BE2C (cell line): Measurements from ENCODE around the gene GNAZ.

Experiments
- DNase-seq: peaks from one replicate; pipeline ENCODE4 v3.0.0-alpha.2; 2020
- H3K27me3 ChIP-seq: fragments of 250-450 bp; sonication (Bioruptor Pico); 2 replicates; pipeline ENCODE4 v1.5.1; 2020; ENCODE audit warnings: mild to moderate bottlenecking
- H3K36me3 ChIP-seq: fragments of 250-450 bp; sonication (Bioruptor Pico); 2 replicates; pipeline ENCODE4 v1.5.1; 2020; ENCODE audit warnings: mild to moderate bottlenecking
- H3K4me1 ChIP-seq: fragments of 250-450 bp; sonication (Bioruptor Pico); 2 replicates; pipeline ENCODE4 v1.5.1; 2020
- H3K4me3 ChIP-seq: 2 replicates; pipeline ENCODE4 v1.5.1; 2011; ENCODE audit warnings: low read depth, low read length
- H3K9me3 ChIP-seq: fragments of 250-450 bp; sonication (Bioruptor Pico); 2 replicates; pipeline ENCODE4 v1.5.1; 2020
- TF ChIP-seq, protein P1 (sequence below): IDR thresholded peaks from 2 replicates; pipeline ENCODE4 v1.5.1; 2012; ENCODE audit warnings: mild to moderate bottlenecking, low read depth, low read length

The GNAZ gene

DNA sequence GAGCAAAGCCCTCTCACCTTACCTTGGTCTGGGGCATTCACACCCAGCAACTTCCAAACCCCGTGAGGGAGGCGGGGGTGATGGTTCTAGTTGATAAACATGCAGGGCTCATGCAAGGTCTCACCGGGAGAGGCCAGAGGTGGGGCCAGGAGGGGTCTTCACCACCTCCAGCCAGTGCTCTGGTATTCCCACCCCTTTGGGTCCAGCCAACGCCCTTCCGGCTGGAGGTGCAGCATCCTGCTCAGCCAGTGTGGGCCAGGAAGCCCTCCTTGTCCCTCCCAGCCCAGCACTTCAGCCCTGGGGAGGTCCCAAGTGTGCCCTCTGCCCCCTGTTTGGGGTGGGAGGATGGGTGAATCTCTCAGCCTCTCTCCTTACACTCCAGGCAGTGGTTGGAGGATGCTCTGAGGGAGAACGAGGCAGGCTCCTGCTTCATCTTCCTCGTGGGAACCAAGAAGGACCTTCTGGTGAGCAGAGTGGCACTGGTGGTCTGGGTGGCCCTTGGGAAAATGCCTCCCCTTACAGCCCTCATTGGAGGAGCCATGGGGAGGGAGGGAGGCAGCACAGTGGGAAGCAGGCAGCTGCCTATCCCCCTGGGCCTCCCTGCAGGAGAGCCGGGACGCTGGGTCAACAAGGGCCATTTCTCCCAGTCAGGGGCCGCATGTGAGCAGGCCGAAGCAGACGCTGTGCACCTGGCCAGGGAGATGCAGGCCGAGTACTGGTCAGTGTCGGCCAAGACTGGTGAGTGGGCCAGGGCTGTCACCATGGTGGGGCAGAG lies 88.4 kb downstream of the GNAZ start:
- H3K4me1 ChIP-seq, result no peaks in the 10 kb centered on the region; the same call in 1 of the 2 replicates
- no peaks in the 10 kb centered on the region for H3K9me3 ChIP-seq
- no peak overlapping the region for H3K4me3 ChIP-seq
- TF ChIP-seq, protein P1, sequence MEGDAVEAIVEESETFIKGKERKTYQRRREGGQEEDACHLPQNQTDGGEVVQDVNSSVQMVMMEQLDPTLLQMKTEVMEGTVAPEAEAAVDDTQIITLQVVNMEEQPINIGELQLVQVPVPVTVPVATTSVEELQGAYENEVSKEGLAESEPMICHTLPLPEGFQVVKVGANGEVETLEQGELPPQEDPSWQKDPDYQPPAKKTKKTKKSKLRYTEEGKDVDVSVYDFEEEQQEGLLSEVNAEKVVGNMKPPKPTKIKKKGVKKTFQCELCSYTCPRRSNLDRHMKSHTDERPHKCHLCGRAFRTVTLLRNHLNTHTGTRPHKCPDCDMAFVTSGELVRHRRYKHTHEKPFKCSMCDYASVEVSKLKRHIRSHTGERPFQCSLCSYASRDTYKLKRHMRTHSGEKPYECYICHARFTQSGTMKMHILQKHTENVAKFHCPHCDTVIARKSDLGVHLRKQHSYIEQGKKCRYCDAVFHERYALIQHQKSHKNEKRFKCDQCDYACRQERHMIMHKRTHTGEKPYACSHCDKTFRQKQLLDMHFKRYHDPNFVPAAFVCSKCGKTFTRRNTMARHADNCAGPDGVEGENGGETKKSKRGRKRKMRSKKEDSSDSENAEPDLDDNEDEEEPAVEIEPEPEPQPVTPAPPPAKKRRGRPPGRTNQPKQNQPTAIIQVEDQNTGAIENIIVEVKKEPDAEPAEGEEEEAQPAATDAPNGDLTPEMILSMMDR, result no peak
- no peak for DNase-seq
- H3K36me3 ChIP-seq, result no peaks in the 10 kb centered on the region
- H3K27me3 ChIP-seq, result no peaks in the 10 kb centered on the region

DNA sequence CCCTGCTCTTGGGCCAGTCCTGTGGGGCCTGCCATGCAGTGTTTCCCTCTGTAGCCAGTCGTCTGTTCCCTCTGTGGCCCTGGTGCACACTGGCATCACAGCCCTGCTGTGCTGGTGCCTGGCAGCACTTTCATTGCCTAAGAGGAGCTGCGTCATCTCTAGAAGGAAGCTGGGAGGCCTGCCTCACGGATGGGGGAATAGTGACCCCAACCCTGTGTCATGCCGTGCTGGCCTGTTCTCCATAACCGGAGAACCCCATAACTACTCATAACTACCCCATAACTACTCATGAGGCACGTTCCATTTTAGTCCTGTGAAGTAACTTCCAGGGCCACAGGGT lies 88.9 kb downstream of the GNAZ start:
- H3K4me3 ChIP-seq, result no peak overlapping the region
- H3K9me3 ChIP-seq, result no peaks in the 10 kb centered on the region
- no peaks in the 10 kb centered on the region for H3K27me3 ChIP-seq
- no peaks in the 10 kb centered on the region for H3K36me3 ChIP-seq
- no peak for DNase-seq
- H3K4me1 ChIP-seq, result no peaks in the 10 kb centered on the region; the same call in 1 of the 2 replicates
- TF ChIP-seq, protein P1, result no peak

DNA sequence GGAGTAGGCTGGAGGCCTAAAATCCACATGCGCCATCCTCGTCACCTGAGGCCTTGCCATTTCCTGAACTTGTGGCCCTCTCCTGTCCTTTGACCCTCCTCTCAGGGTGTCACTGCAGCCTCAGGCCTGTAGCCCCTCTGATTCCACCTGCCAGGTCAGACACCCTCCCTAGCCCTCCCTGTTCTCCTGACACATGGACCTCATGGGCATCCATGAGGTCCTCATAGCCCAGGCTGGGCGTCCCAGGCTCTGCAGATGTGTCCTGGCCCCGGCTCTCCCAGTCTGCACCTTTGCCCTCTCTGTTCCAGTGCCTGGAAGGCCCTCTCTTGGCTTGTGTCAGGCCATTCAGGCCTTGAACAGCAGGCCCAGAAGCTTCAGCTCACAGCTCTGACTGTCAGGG lies 90.7 kb downstream of the GNAZ start:
- H3K36me3 ChIP-seq, result no peaks in the 10 kb centered on the region
- H3K4me3 ChIP-seq, result no peak overlapping the region
- no peak for DNase-seq
- no peaks in the 10 kb centered on the region for H3K27me3 ChIP-seq
- TF ChIP-seq, protein P1, result no peak
- no peaks in the 10 kb centered on the region for H3K4me1 ChIP-seq
- H3K9me3 ChIP-seq, result no peaks in the 10 kb centered on the region

DNA sequence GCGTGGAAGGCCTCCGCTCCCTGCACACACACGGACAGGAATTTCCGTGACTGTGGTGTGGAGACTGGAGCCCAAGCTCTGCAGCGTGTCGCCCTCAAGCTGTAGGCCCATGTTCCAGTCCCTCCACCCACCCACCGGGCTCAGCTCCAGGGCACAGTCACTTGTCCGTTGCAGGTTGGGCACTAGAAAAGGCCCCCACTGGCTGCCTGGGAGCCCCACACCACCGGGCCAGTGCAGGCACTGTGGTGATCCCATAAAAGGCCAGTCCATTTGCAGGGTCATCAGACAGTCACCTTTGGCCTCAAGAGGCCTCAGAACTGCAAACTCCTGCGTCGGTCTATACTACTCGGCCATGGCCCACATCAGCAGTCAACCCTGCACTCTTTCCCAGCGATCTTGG lies 91.3 kb downstream of the GNAZ start:
- no peaks in the 10 kb centered on the region for H3K27me3 ChIP-seq
- TF ChIP-seq, protein P1, result no peak
- no peaks in the 10 kb centered on the region for H3K36me3 ChIP-seq
- DNase-seq, result no peak
- H3K4me3 ChIP-seq, result no peak overlapping the region
- H3K9me3 ChIP-seq, result no peaks in the 10 kb centered on the region
- no peaks in the 10 kb centered on the region for H3K4me1 ChIP-seq

DNA sequence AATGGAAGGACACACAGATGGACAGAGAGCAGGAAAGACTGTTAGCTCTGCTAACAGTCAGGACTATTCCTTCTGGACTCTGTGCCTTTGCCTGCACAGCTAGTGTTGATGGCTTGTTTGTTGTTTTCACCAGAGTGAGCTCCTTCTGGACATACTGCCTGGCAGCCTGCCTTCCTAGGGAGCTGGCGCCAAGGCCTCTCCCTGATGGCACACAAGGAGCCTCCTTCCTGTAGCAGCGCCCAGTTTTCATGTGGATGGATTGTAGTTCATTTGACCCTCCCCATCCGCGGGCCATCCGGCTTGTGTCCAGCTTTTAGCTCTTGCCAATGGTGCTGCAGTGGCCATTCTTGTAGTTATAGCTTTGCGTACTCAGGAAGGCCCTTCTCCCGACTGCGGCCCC lies 93.3 kb downstream of the GNAZ start:
- H3K36me3 ChIP-seq, result no peaks in the 10 kb centered on the region
- no peak overlapping the region for H3K4me3 ChIP-seq
- no peaks in the 10 kb centered on the region for H3K9me3 ChIP-seq
- TF ChIP-seq, protein P1, result no peak
- H3K4me1 ChIP-seq, result no peaks in the 10 kb centered on the region
- no peaks in the 10 kb centered on the region for H3K27me3 ChIP-seq
- DNase-seq, result no peak

DNA sequence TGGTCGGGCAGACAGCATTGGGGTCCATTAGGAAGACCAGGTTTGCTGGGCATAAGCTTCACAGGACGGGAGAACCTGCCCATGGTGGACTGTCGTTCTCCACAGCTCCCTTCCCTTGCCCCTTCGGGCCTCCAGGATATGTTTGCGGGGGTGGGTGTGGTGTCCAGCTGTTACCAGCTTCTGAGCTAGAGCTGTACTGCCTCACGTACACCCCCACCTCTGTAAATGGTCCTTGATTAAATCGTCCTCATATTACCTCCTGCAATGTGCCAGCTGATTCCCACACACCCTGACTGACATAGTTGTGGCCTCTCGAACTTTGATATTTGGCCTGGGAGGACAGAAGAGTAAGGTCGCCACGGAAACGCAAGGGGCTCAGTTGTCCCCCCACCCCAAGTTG lies 93.8 kb downstream of the GNAZ start:
- TF ChIP-seq, protein P1, result no peak
- no peaks in the 10 kb centered on the region for H3K9me3 ChIP-seq
- H3K4me3 ChIP-seq, result no peak overlapping the region
- no peaks in the 10 kb centered on the region for H3K4me1 ChIP-seq
- no peak for DNase-seq
- H3K27me3 ChIP-seq, result no peaks in the 10 kb centered on the region
- no peaks in the 10 kb centered on the region for H3K36me3 ChIP-seq
